Measurements from ENCODE around the gene PHF14.
A peak's percentile ranks its signal among the peaks of the same experiment; 100 is the strongest.

The PHF14 gene

GRCh38 chr7:11175887-11176286 is 202.2 kb downstream of the PHF14 start:
- DNase-seq (ENCODE audit: low read depth): no peak

DNA sequence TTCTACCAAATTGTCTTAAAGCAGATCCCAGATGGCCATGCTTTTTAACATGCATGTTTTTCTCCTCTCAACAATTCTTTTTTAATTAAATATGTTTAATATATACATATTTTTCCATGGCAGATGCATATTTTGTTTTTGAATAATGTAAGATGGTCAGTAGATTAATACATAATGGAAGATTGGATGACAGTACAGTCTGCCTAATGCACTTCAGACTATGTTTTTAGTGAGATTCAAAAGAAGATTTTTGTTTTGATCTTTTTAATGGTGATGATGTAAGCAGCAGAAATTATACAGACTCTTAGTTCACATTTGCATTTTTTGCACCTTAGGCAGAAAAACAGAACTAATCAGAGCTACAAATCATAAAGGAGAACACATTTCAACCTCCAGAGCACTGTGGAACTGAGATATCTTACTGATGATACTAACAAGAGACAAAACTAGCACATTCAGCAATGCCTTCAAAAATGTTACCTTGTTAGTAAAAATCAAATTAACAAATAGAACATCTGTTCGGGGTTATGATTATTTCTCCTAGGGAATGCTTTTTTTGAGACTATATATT is 203.4 kb downstream of the PHF14 start:
- DNase-seq (ENCODE audit: low read depth): no peak

- peak; percentile 14 for DNase-seq (ENCODE audit: low read depth)
Observed at GRCh38 chr7:11177793-11178192, 204.1 kb downstream of the PHF14 start.

- DNase-seq (ENCODE audit: low read depth): no peak
Observed at GRCh38 chr7:11181590-11181989, 207.9 kb downstream of the PHF14 start.

- no peak for DNase-seq (ENCODE audit: low read depth)
Observed at GRCh38 chr7:11182736-11183135, 209.1 kb downstream of the PHF14 start.

- no peak for DNase-seq (ENCODE audit: low read depth)
Observed at GRCh38 chr7:11185179-11185815, 211.6 kb downstream of the PHF14 start.

DNA sequence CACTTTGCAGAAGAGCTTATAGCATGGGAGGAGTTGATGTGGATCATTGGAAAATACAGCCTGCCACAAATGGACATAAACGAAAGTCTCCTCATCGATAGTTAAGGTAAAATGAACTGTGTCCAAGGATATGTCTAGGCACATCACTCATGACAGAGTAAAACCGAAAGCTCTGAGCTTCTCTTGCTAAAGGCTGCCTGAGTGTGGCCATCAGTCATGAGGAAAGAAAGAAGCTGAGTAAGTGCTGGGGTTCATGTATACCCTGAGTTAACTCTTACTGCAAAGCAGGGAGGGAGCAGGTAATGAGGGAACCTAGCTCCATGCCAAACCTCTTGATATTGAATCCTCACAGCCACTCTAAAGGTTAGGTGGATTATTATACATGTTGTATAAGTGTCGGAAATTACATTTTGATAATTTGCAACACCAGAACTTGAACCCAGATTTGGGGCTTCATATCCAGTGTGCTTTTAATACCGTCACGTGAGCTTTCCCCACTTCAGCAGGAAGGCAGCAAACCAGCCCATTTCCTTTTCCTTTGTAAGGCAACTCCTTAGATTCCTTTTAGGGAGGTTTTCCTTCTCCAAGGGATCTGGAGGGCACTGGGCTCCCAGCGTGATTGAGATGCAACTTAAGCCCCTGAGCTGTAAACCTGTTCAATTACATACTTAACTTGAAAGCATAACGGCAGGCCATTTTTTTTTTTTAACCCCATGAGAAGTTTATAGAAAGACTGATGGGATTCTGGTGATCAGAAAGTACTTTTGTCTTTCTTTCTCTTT is 215.0 kb downstream of the PHF14 start:
- DNase-seq (ENCODE audit: low read depth): no peak

DNA sequence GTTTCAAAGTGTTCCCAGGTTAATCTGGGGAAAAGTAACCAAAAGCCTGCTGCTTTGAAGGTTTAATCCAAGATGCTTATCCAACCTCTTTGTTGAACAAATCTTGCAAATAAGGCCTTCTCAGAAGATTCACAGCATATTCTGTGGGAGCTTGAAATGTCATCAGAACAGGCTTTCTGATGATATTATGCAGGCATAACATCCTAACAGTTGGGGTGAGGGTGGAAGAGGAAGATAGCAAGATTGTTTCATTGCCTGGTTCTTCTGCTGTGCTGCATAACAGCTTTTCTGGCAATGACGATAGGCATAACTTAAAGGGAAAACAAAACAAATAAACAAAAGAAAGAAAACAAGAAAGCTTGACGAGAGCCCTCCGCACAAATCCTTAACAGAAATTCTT is 217.4 kb downstream of the PHF14 start:
- no peak for DNase-seq (ENCODE audit: low read depth)

DNA sequence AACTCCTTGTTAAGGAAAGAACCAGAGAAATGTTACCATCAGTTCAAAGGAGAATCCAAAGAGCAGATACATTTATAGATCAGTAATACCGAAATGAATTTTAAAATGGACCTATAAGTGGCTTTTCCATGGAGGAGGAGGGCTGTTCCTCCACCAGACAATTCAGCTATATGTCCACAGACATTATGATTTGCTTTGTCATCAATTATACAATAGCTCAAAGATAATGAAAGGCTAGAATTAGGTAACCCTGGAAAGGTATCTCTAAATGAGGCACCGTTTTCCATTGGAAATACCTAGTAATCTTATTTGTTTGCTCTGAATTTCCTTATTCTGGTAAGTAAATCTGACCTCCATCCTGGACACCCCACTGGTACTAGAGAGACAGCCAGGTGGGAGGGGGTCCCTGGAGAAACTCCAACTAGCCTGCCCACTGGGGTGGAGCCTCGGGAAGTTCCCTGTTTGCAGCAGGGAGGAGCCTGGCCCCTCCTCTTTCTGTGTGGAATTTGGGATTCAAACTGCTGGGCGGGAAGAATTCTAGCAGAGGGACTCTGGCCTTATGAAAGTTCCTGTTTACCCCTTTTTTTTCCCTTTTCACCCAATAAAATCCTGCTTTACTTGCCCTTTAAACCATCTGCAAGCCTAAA is 218.0 kb downstream of the PHF14 start:
- DNase-seq (ENCODE audit: low read depth): no peak

DNA sequence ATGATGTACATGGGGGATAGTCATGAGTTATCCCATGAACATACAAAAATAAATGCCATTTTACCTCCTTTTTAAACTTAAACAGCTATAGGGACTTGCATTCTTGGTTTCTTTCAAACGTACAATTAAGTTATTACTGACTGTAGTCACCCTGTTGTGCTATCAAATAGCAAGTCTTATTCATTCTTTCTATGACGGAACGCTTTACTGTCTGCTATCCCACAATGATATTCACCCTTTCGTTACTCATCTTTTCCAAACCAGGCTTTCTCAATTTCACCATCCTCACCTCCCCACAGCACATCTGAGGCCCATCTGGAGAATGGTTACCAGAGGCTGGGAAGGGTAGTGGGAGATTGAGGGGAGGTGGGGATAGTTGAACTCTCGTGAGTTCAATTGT is 218.8 kb downstream of the PHF14 start:
- no peak for DNase-seq (ENCODE audit: low read depth)

DNA sequence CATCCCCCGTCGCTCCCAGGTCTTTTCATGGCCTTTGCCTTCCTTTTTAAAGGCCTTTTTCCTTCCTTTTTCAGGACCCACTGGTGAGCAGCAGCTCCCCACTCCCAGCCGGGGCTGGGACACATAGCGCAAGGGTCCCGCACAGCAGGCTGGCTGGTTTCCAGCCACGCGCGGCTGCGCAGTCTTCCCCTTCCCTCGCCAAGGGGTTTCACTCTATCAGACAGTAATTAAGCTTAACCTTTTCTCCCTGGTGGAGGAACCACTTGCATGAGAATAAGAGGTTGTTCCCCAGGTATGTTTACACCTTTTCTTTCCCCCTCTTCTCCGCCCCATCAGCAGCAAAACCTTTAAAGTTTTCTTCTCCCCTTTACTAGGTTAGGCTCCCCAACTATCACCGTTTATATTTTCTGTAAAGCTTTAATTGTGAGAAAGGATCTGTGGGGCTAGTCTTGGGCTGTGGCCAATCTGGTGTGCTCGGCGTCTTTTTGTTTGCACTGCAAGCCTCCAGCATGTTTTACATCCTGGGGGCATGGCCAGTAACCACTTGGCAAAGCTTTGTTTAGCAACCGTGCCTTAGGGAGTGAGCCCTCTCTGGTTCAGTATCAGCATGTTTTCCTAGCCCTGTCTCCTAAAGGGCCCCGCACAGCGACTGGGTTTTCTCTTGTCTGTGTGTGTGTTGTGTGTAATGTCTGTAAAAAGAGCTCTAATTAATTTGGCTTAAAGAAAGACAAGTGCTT is 219.6 kb downstream of the PHF14 start:
- DNase-seq (ENCODE audit: low read depth): no peak

GRCh38 chr7:11193888-11194287 is 220.2 kb downstream of the PHF14 start:
- no peak for DNase-seq (ENCODE audit: low read depth)

- no peak for DNase-seq (ENCODE audit: low read depth)
Observed at GRCh38 chr7:11194492-11194891, 220.8 kb downstream of the PHF14 start.

DNA sequence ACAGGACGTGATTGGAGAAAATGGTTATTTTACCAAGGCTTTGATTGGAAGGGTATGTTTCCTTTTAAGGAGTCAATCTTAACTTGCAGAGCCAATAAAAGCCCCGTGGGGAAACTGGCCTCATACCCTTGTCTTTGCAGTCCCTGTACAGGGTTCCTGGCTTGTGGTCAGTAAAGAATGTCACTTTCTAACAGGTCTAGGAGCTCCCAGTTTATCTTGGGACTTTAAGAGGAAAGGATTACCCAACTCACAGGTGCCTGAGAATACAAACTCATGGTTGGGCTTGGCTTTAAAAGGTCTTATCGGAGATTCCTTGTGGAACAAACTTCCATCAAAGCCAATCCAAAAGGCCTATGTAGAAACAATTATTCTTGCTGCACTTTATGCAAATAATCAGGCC is 221.8 kb downstream of the PHF14 start:
- no peak for DNase-seq (ENCODE audit: low read depth)

GRCh38 chr7:11196143-11196542 is 222.5 kb downstream of the PHF14 start:
- DNase-seq (ENCODE audit: low read depth): no peak

DNA sequence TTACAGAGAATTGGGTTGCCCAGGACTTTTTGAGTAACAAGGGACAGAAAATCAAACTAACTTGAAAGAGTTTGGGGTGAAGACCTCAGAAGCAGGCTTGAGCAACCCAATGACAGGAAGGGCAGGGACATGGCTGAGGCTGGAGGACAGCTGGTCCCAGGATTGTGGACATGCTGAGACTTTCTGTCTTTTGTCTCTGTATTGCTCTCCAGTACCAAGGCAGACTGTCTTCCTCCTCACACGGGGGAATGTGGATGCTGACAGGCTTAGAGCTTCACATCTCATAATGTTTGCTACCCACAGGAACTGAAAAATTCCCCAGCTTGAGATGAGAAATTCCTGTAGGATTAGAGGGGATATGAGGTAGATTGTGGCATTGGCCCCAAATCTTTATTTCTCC is 229.6 kb downstream of the PHF14 start:
- no peak for DNase-seq (ENCODE audit: low read depth)

DNA sequence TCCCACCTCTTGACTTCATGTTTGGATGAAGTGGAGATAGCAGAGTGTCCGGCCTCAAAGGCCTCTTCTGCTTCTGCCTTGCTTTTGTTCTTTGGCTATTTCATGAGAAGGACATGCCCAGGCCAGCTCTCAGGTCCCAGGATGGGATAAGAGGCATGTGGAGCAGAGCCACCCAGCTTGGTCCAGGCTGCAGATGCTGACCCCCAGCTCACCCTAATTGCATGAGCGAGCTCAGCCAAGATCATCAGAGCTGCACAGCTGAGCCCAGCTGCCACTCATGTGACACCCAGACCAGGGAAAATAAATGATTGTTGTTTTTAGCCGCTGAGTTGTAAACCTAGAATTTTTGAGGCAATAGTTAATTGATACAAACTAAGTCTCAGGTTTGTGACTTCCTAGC is 230.0 kb downstream of the PHF14 start:
- no peak for DNase-seq (ENCODE audit: low read depth)

GRCh38 chr7:11206177-11206899 is 232.7 kb downstream of the PHF14 start:
- DNase-seq (ENCODE audit: low read depth): no peak

GRCh38 chr7:11207565-11207964 is 233.9 kb downstream of the PHF14 start:
- DNase-seq (ENCODE audit: low read depth): no peak

DNA sequence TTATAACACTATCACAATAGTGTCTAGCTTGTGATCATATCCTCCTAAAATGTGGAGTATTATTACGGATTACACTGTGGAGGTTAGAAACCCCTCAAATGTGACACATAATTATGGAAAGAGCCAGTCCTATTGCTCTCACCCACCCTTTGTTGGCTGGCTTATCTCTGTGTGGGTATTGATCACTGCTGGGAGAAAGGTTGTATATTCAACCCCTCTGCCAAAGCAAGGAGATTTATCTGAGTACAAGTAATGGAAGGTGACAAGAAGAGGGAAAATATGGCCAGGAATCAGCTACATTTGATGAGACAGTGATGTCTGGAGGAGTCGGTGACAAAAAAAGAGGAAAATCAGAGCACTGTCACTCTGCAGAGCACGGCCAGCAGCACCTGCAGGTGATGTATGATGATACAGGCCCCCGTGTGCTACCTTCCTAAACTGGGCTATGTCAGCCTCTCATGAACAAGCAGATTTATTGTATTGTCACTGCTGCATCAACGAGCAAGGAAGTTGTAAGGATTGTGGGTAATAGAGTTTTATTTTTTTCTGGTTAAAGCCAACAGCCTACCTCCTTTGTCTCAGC is 235.3 kb downstream of the PHF14 start:
- DNase-seq (ENCODE audit: low read depth): no peak

- no peak for DNase-seq (ENCODE audit: low read depth)
Observed at GRCh38 chr7:11210374-11210773, 236.7 kb downstream of the PHF14 start.

All from HS-5 (cell line).